Body of pancreas (tissue), 4 donors: ENCODE data around the gene CXCL12. TPM values are rescaled to one million over a fixed set of nuclear protein-coding genes. Genes with fewer than 3 reads are reported as not detected.

Source experiments
- ATAC-seq: fragments of 150-250 bp; one replicate; pipeline ENCODE4 v1.9.1; 2016
- DNase-seq, 4 donors: peaks; one replicate each; pipeline ENCODE4 v3.0.0-alpha.2; 2019
- H3K27ac ChIP-seq, 4 donors: fragments of 200-600 bp; sonication (generic); 1 replicate in 3 of 4; 2 replicates in 1 of 4; pipeline versions ENCODE4 v1.5.1 to v1.6.1; 2016 to 2019; ENCODE audit warnings: mild to moderate bottlenecking in 1 of 4, mixed read lengths in 1 of 4, moderate library complexity in 1 of 4
- H3K27me3 ChIP-seq, 2 donors: fragments of 200-600 bp; sonication (generic); one replicate each; pipeline ENCODE4 v1.6.0; 2016; ENCODE audit warnings: mild to moderate bottlenecking in 1 of 2
- H3K36me3 ChIP-seq, 2 donors: fragments of 200-600 bp; sonication (generic); replicated peaks in 1 of 2; 2 replicates each; pipeline ENCODE4 v1.5.1; 2016; ENCODE audit warnings: low read depth in 2 of 2; ENCODE audit not compliant: insufficient read depth in 1 of 2
- H3K4me1 ChIP-seq: fragments of 200-600 bp; sonication (generic); one replicate; pipeline ENCODE4 v1.6.0; 2016
- H3K4me3 ChIP-seq, 2 donors: fragments of 200-600 bp; sonication (generic); 1 replicate in 1 of 2; 2 replicates in 1 of 2; pipeline ENCODE4 v1.5.1; 2016 to 2019
- H3K9me3 ChIP-seq, 3 donors: fragments of 200-600 bp; sonication (generic); 1 replicate in 2 of 3; 2 replicates in 1 of 3; pipeline ENCODE4 v1.5.1; 2016
- POLR2A ChIP-seq, 3 donors: fragments of 450-650 bp; IDR thresholded peaks; one replicate each; pipeline ENCODE4 v1.6.1; 2016; ENCODE audit warnings: antibody characterized with exemption in 3 of 3, mild to moderate bottlenecking in 2 of 3
- WGBS, 2 donors: methylation state at CpG; one replicate each; pipeline ENCODE4 v1.1.5; 2017; 5-methylcytosine and 5-hydroxymethylcytosine counted together
- intact Hi-C: fragments of 100-400 bp; cut with DNase I; formaldehyde crosslinking; loops from one replicate; pipeline ENCODE4 v1.15.1; 2023
- total RNA-seq, 2 donors: library from RNA; depleted of rRNA; stranded (reverse); fragments of >200 nt; gene quantifications; one replicate each; pipeline ENCODE4 v1.1.0, GENCODE V29; 2016
- TF ChIP-seq, protein P1 (sequence below), 7 experiments: fragments of 450-650 bp in 4 of 7; fragments of 200-600 bp in 3 of 7; sonication (generic) in 3 of 7; IDR thresholded peaks; one replicate each; pipeline ENCODE4 v1.5.1; 2016 to 2019; ENCODE audit warnings: antibody characterized with exemption in 7 of 7

The CXCL12 gene
- total RNA-seq, 2 donors from 2014 or later = 93.7 to 158 TPM

DNA sequence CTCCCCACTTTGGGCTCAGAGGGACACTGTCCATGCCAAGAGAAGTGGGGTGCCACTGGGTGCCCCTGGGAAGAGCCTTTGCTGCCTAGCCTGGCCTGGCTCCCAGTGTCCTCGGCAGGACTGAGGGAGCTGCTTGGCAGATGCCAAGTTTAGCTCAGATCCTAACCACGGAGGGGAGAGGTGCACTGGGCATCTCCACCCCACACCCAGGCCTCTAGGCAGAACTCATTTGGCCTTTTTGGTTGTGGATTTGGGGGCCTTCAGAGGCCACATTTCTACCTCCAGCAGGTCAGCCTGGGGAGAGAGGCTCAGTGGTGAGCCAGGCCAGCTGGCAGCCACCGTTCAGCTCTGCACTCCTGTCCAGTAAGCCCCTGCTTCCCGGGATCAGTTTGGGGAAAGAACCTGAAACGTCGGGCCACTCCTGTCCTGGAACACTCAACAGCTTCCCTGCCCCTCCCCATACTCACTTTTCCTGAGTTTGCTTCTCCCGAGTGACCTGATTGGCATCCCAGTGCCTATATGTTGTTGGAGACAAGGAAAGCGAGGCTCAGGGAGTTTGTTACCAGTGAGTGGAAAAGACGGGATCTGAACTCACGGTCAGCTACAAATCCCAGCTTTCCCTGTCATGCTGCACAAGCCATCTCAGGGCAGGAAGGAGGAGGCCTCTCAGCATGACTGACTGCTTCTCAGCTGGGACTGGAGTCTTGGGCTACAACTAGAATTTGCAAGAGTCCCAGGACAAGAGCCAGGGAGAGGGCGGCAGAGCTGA, 11.2 kb upstream of the CXCL12 start:
- H3K27me3 ChIP-seq = no peaks in the 10 kb centered on the region
- WGBS, 2 donors = 81 to 98% methylated on average over 6 to 11 of the region's 11 CpGs
- H3K4me1 ChIP-seq = peaks cover 8% of the 10 kb centered on the region
- no peaks in the 10 kb centered on the region for H3K9me3 ChIP-seq
- intact Hi-C loops = no loop called here
- TF ChIP-seq, protein P1, sequence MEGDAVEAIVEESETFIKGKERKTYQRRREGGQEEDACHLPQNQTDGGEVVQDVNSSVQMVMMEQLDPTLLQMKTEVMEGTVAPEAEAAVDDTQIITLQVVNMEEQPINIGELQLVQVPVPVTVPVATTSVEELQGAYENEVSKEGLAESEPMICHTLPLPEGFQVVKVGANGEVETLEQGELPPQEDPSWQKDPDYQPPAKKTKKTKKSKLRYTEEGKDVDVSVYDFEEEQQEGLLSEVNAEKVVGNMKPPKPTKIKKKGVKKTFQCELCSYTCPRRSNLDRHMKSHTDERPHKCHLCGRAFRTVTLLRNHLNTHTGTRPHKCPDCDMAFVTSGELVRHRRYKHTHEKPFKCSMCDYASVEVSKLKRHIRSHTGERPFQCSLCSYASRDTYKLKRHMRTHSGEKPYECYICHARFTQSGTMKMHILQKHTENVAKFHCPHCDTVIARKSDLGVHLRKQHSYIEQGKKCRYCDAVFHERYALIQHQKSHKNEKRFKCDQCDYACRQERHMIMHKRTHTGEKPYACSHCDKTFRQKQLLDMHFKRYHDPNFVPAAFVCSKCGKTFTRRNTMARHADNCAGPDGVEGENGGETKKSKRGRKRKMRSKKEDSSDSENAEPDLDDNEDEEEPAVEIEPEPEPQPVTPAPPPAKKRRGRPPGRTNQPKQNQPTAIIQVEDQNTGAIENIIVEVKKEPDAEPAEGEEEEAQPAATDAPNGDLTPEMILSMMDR (IDR thresholded peaks at IDR 0.05) = no peak
- TF ChIP-seq POLR2A (IDR thresholded peaks at IDR 0.05) = no peak
- no peak for DNase-seq
- H3K4me3 ChIP-seq = no peak overlapping the region
- no peak overlapping the region for H3K27ac ChIP-seq
- no peaks in the 10 kb centered on the region for H3K36me3 ChIP-seq
- no peak for ATAC-seq

DNA sequence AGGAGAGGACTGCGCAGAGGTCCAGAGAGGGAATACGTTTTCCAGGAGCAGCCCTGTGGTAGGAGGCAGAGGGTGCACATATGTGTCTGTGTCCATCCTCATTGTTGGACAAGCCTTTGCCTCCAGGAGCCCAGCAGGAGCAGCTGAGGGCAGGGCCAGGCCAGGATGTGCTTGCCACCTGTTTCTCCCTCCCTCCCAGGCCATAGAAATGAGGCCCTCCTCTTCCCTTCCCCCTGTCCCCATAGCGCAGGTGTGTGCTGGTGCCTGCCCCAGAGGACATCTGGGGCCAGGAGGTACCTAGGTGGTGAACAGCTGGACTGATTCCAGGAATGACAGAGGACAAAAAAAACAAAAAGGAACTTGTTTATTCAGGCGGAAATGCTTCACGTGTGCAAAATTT, 10.5 kb upstream of the CXCL12 start:
- peak; percentile 42 for ATAC-seq
- WGBS, 2 donors = 57 to 67% methylated on average over 5 of the region's 5 CpGs

DNA sequence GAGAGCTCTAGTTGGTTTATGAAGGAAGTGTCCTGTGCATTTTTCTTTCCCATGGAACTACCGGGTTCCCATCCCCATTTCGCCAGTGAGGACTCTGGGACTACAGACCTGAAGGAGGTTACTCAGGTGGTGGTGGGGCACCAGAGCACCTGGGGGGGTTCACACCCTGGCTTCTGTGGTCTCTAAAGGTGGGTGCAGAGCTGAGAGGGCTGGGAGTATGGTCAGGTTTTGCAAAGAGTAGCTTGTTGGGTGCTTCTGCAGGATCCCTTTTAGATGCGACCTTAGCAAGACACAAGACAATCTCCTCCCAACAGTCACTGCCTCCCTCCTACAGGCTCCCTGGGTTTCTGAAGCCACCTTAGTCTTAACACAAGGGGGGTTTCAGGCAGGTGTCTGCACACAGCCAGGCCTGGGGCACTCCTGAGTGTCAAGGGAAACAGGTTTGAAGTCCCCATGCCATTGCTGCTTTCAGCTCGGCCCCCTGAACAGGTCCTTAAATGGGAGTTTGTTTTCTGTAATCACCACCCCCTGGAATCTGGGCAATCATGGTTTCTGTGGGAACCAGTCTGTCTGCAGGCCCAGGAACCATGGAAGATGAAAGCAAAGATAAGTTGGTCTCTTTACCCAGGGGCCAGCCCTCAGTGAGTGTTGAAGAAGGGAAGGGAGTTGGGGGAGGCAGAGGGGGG, 9.9 kb upstream of the CXCL12 start:
- H3K4me1 ChIP-seq = peaks cover 8% of the 10 kb centered on the region
- WGBS, 2 donors = 81 to 92% methylated on average over 4 of the region's 4 CpGs
- DNase-seq (no peak), ATAC-seq (no peak)
- no peaks in the 10 kb centered on the region for H3K9me3 ChIP-seq
- no peak overlapping the region for H3K27ac ChIP-seq
- TF ChIP-seq, protein P1 (IDR thresholded peaks at IDR 0.05) = no peak
- no peak for TF ChIP-seq POLR2A (IDR thresholded peaks at IDR 0.05)
- no peaks in the 10 kb centered on the region for H3K36me3 ChIP-seq
- no peaks in the 10 kb centered on the region for H3K27me3 ChIP-seq
- intact Hi-C loops = loop anchor here (5.0 kb wide), 2 partner anchors 467 to 708 kb away; no protein-coding TSS in a partner anchor
- no peak overlapping the region for H3K4me3 ChIP-seq

More for the DNA sequence above, 10.5 kb upstream of the CXCL12 start:
- intact Hi-C loops = no loop called here
- Histone ChIP-seq H3K27ac (no peak overlapping the region), H3K4me1 (peaks cover 8% of the 10 kb centered on the region), H3K4me3 (no peak overlapping the region), H3K27me3 (no peaks in the 10 kb centered on the region), H3K36me3 (no peaks in the 10 kb centered on the region), H3K9me3 (no peaks in the 10 kb centered on the region)
- TF ChIP-seq, protein P1 (IDR thresholded peaks at IDR 0.05) = no peak
- TF ChIP-seq POLR2A (IDR thresholded peaks at IDR 0.05) = no peak
- DNase-seq = no peak

DNA sequence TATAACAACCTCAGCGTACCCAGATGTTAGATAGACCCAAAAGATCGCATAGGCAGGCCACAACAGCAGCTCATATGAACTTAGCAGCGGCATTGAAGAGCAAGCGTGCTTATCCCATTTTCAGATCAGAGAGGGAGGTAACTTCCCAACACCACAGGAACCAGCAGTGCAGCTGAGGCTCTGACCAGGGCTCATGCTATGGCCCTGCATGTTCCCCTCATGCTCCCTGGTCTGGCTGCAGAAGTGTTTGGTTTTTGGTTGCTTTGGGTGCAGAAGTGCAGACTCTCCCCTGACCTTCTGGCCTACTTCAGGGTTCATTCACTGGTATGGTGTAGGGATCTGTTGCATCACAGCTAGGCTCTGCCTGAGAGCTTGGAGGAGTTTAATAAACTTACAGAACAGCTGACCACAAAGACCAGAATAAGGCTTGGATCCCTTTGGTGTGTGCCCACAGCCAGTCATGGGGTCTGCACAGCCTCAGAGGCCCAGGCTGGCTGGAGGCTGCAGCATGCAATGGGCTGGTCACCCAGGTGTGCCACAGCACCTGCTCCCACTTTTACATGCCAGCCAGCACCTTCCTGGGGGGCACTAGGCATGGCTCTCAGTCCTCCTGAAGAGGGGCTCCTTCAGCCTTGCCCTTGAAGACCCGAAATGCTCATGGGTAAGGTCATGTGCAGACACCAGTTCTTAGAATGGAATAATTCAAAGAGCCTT, 9.1 kb upstream of the CXCL12 start:
- Histone ChIP-seq H3K36me3 (no peaks in the 10 kb centered on the region), H3K4me1 (peaks cover 11% of the 10 kb centered on the region), H3K27me3 (no peaks in the 10 kb centered on the region), H3K9me3 (no peaks in the 10 kb centered on the region), H3K27ac (no peak overlapping the region), H3K4me3 (no peak overlapping the region)
- no peak for TF ChIP-seq POLR2A (IDR thresholded peaks at IDR 0.05)
- TF ChIP-seq, protein P1 (IDR thresholded peaks at IDR 0.05) = no peak
- no peak for ATAC-seq
- no peak for DNase-seq
- WGBS, 2 donors = 91 to 94% methylated on average over 5 of the region's 5 CpGs
- intact Hi-C loops = loop anchor here (5.0 kb wide), 2 partner anchors 468 to 707 kb away; no protein-coding TSS in a partner anchor
